NCI-H748 (cell line): ENCODE measurements around the gene TTC39B.

Experiments used
- DNase-seq: peaks from one replicate; lab custom pipeline; 2025; ENCODE audit not compliant: unreplicated experiment; lab: John Stamatoyannopoulos, UW

Gene TTC39B

GRCh38 chr9:15229409-15229808 is 77.6 kb downstream of the TTC39B start:
- DNase-seq, result no peak

DNA sequence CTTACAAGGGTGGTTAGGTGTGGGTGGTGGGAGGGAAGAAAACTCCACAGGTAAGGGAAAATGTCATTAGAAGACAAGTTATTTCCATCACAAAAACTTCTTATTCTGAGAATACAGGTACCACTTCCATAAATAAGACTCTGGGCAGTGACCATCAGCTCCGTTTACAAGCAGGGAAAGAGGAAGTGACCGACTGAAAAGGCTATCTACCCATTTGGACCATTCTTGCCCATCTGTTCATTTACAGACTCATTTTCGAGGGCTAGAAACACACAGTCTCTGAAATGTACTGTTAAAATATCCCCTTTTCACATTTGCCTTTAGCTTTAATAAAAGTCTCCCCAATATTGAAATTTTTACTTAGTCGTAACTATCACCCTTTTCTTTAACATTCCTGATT is 79.5 kb downstream of the TTC39B start:
- DNase-seq, result no peak

DNA sequence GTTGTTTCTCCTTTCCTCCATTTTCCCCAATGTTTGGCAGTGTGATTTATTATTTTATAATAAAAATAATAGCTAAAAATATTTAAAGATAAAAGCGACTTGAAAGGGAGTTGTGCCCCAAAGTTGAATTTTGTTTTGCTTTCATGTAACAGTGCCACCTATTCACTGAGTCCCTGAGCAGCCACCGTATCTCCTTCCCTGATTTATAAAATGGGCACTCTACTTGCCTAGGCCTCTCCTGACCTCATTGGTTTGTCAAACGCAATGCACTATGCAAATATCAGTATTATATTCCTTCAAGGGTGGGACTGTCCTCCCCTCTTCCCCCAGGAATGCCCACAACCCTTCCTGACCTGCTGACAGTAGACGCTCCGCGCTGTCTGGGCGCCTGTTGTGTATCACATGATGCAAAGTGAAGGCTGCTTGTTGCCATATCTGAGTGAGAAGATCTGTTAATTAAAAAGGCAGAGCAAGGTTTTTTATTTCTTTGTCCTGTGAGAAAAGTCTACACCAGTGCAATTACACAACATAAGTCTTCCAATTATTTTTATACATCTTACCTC is 81.4 kb downstream of the TTC39B start:
- DNase-seq, result no peak

GRCh38 chr9:15222313-15222712 is 84.7 kb downstream of the TTC39B start:
- DNase-seq, result no peak

GRCh38 chr9:15221746-15222145 is 85.3 kb downstream of the TTC39B start:
- DNase-seq, result no peak

- no peak for DNase-seq
Observed at GRCh38 chr9:15220658-15221318, 86.2 kb downstream of the TTC39B start.

- DNase-seq, result no peak
Observed at GRCh38 chr9:15219546-15219945, 87.5 kb downstream of the TTC39B start.

- no peak for DNase-seq
Observed at GRCh38 chr9:15218994-15219393, 88.0 kb downstream of the TTC39B start.

DNA sequence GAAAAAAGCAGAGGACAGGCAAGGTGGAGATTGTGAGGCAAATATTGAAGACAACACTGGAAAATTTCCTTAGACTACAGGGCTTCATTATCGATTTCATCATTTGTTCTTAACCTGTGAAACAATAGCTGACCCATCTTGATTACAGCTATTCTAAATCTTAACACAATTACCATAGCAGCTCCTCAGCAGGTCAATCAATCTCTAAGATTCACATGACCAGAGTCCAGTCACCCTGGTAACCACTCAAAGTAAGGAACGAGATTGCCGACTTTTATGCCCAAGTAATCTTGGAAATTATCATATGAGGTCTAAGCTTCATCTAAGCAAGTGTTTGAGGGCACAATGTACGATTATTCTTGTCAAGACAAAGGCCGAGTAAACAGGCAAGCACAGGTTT is 93.8 kb downstream of the TTC39B start:
- no peak for DNase-seq

- DNase-seq, result no peak
Observed at GRCh38 chr9:15211815-15212495, 95.1 kb downstream of the TTC39B start.

GRCh38 chr9:15211160-15211814 is 95.7 kb downstream of the TTC39B start:
- DNase-seq, result peak; percentile 74

- no peak for DNase-seq
Observed at GRCh38 chr9:15206903-15207696, 99.9 kb downstream of the TTC39B start.

GRCh38 chr9:15205632-15206420 is 101.2 kb downstream of the TTC39B start:
- peak; percentile 53 for DNase-seq

DNA sequence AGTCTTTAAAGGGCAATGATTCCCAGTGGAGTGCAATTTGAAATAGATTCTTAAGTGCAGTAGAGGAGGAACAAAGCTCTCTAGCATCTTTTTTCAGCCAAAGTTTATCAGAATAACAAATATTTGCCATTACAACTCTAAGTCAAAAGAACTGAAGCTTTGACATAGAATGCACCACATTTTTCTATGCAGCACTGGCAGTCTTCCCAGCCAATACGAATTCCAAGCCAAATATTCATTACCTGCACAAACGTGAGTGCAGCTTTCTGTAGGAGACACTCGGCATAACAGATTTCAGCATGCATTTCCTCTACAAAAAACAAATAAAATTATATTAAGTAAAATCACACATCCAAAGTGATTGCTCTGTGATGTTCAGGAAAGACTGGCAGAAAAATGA is 103.4 kb downstream of the TTC39B start:
- no peak for DNase-seq

GRCh38 chr9:15200111-15200510 is 106.9 kb downstream of the TTC39B start:
- no peak for DNase-seq

DNA sequence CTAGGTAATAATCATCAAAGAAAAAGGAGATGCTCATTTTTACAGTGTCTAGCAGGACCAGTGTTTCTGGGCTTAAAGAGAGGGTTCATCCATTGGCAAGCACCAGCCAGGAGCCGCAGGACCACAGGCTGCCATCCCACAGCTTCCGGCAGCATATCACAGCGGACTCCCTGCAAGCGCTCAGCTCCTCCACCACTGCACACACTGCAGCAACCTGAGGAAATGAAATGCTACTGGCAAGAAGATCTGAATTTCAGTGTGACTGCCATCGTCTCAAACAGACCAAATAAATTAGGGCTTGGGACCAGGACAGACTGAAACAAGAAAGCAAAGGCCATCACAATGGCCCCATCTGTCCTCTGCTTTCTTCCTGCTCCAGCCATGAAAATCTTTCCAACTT is 114.2 kb downstream of the TTC39B start:
- no peak for DNase-seq

- no peak for DNase-seq
Observed at GRCh38 chr9:15191378-15191777, 115.6 kb downstream of the TTC39B start.

DNA sequence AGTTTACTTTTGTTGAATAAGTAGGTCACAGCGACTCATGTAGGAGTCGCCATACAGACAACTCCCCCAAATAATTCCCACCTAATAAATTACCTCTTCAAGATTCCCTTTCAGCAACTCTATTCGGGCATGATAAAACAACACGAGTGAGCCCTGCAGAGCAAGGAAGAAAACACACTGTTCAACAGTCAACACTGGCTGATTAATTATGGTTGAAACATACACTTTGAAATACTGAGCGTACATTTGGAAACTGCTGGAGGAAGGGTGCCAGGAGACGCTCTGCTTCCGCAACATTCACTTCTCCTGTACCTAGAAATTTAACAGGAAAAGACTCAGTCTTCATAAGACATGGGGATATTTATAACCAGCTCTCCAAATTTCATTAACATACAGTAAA is 117.5 kb downstream of the TTC39B start:
- DNase-seq, result peak; percentile 35

DNA sequence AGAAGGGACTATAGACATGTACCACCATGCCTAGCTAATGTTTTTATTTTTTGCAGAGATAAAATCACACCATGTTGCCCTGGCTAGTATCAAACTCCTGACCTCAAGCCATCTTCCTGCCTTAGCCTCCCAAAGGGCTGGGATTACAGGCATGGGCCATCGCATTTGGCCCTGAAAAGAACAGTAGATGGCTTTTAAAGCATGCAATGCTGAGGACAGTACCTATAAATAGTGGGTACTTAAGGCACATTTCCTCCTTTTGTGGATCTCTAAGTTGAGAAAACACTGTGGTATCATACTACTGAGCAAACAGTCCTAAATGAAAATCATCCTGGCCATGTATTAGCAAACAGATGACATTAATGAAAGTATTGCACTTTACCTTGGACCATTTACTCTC is 119.4 kb downstream of the TTC39B start:
- peak; percentile 96 for DNase-seq

DNA sequence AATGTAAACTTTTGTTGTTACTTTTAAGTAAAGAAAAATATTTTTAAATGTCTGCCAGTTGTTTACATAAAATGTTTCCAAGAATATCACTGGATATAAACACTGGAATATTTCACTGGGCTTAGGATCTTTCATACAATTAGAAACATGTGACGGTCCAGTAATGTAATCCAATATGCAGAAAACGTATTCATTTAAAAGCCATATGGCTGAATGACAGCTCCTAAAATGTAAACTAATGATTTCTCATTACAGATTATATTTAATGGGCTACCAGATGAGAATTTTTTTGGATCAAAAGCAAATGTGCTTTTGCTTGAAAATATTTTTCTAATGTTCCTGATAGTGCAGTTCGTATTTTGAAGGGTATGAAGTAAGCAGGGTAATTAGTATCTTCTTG is 124.3 kb downstream of the TTC39B start:
- DNase-seq, result peak; percentile 34
